Calu3 (cell line): ENCODE results near the gene PELI3. TPM values are rescaled to one million over a fixed set of nuclear protein-coding genes. Genes with fewer than 3 reads are reported as not detected.

Experiments
- BruUV-seq: library from RNA; stranded (reverse); fragments of 400-500 nt; replicated peaks from 2 replicates; lab custom pipeline; 2021; lab: Mats Ljungman, UMichigan
- CTCF ChIA-PET: fragments of 300-600 bp; sonication (Branson Sonifier 250); formaldehyde crosslinking; loops from one replicate; lab custom pipeline; 2022; ENCODE audit warnings: antibody characterized with exemption; lab: Charles Lee
- DNase-seq: peaks from one replicate; pipeline ENCODE4 v3.0.0; 2022
- H3K27ac Mint-ChIP-seq: one replicate; pipeline ENCODE4 v1.8.0; 2022; ENCODE audit warnings: mixed read lengths; ENCODE audit not compliant: unreplicated experiment
- H3K27me3 Mint-ChIP-seq: one replicate; pipeline ENCODE4 v1.8.0; 2022; ENCODE audit warnings: mixed read lengths; ENCODE audit not compliant: unreplicated experiment
- H3K36me3 Mint-ChIP-seq: one replicate; pipeline ENCODE4 v1.8.0; 2022; ENCODE audit warnings: mild to moderate bottlenecking, moderate library complexity, mixed read lengths; ENCODE audit not compliant: insufficient read depth, unreplicated experiment
- H3K4me1 Mint-ChIP-seq: one replicate; pipeline ENCODE4 v1.8.0; 2022; ENCODE audit warnings: mild to moderate bottlenecking, low read depth, mixed read lengths; ENCODE audit not compliant: unreplicated experiment
- H3K4me3 Mint-ChIP-seq: one replicate; pipeline ENCODE4 v1.8.0; 2022; ENCODE audit warnings: mild to moderate bottlenecking, low read depth, moderate library complexity, mixed read lengths; ENCODE audit not compliant: unreplicated experiment
- H3K9me3 Mint-ChIP-seq: one replicate; pipeline ENCODE4 v1.8.0; 2022; ENCODE audit warnings: low read depth, mixed read lengths; ENCODE audit not compliant: unreplicated experiment
- CTCF ChIP-seq: fragments of 200-600 bp; IDR thresholded peaks from one replicate; pipeline ENCODE4 v1.8.0; 2022; ENCODE audit warnings: antibody characterized with exemption; ENCODE audit not compliant: unreplicated experiment
- intact Hi-C: fragments of 100-400 bp; cut with micrococcal nuclease; formaldehyde crosslinking; loops from one replicate; pipeline ENCODE4 v1.10.0; 2022; ENCODE audit not compliant: unreplicated experiment
- total RNA-seq: library from RNA; stranded (reverse); gene quantifications from 2 replicates; pipeline ENCODE4 v1.2.3, GENCODE V29; 2022

Gene PELI3
- total RNA-seq, 1 experiment from 2014 or later = 7.6 TPM

GRCh38 chr11:66523611-66524010 lies 56.9 kb downstream of the PELI3 start:
- Mint-ChIP-seq H3K36me3 (peaks cover 29% of the 10 kb centered on the region), H3K27ac (no peak overlapping the region), H3K27me3 (no peaks in the 10 kb centered on the region), H3K4me3 (no peak overlapping the region), H3K4me1 (no peaks in the 10 kb centered on the region), H3K9me3 (no peaks in the 10 kb centered on the region)
- no peak for DNase-seq
- intact Hi-C loops = no loop called here
- no peak for TF ChIP-seq CTCF
- BruUV-seq = no TSS peak
- CTCF ChIA-PET = no interaction called here

GRCh38 chr11:66524304-66525040 lies 57.8 kb downstream of the PELI3 start:
- Mint-ChIP-seq H3K9me3 (no peaks in the 10 kb centered on the region), H3K4me3 (no peak overlapping the region), H3K27ac (no peak overlapping the region), H3K27me3 (no peaks in the 10 kb centered on the region), H3K36me3 (peaks cover 29% of the 10 kb centered on the region), H3K4me1 (no peaks in the 10 kb centered on the region)
- intact Hi-C loops = no loop called here
- TF ChIP-seq CTCF = no peak
- no TSS peak for BruUV-seq
- CTCF ChIA-PET = no interaction called here
- DNase-seq = no peak

Other genes starting within 250 kb of the PELI3 start
- 41.7 and 46.7 TPM in 2 replicates for gene KLC2, start 209.2 kb upstream of the PELI3 start, total RNA-seq
- 144 and 146 TPM in 2 replicates for gene RAB1B, start 198.3 kb upstream of the PELI3 start, total RNA-seq
- gene CNIH2, start 188.7 kb upstream of the PELI3 start, total RNA-seq = 2.9 and 3.5 TPM in 2 replicates
- 98.8 and 106 TPM in 2 replicates for gene YIF1A, start 177.8 kb upstream of the PELI3 start, total RNA-seq
- 1.4 and 3.0 TPM in 2 replicates for gene TMEM151A, start 175.0 kb upstream of the PELI3 start, total RNA-seq
- gene CD248, start 149.9 kb upstream of the PELI3 start, total RNA-seq = not detected in 2 replicates
- 17.6 and 23.7 TPM in 2 replicates for gene RIN1, start 130.5 kb upstream of the PELI3 start, total RNA-seq
- gene BRMS1, start 121.8 kb upstream of the PELI3 start, total RNA-seq = 48.1 and 51.0 TPM in 2 replicates
- gene B4GAT1, start 119.3 kb upstream of the PELI3 start, total RNA-seq = 11.8 and 12.2 TPM in 2 replicates
- 37.7 and 40.4 TPM in 2 replicates for gene SLC29A2, start 95.1 kb upstream of the PELI3 start, total RNA-seq
- not detected in 2 replicates for gene NPAS4, start 45.9 kb upstream of the PELI3 start, total RNA-seq
- gene MRPL11, start 28.1 kb upstream of the PELI3 start, total RNA-seq = 76.1 and 79.6 TPM in 2 replicates
- 57.4 and 58.0 TPM in 2 replicates for gene DPP3, start 13.5 kb downstream of the PELI3 start, total RNA-seq
- 32.2 and 38.2 TPM in 2 replicates for gene BBS1, start 43.7 kb downstream of the PELI3 start, total RNA-seq
- gene ZDHHC24, start 79.1 kb downstream of the PELI3 start, total RNA-seq = 15.1 and 17.3 TPM in 2 replicates
- gene ACTN3, start 80.0 kb downstream of the PELI3 start, total RNA-seq = not detected in 2 replicates
- gene CTSF, start 101.7 kb downstream of the PELI3 start, total RNA-seq = 1.7 TPM in 2 replicates
- 0.91 and 1.0 TPM in 2 replicates for gene CCDC87, start 126.2 kb downstream of the PELI3 start, total RNA-seq
- gene CCS, start 126.3 kb downstream of the PELI3 start, total RNA-seq = 33.2 and 34.2 TPM in 2 replicates
- gene RBM14, start 149.7 kb downstream of the PELI3 start, total RNA-seq = 102 and 107 TPM in 2 replicates
- gene RBM4, start 171.8 kb downstream of the PELI3 start, total RNA-seq = 137 and 144 TPM in 2 replicates
- 20.3 and 23.0 TPM in 2 replicates for gene RBM4B, start 211.0 kb downstream of the PELI3 start, total RNA-seq